GM12872 (cell line): ENCODE measurements around the gene TPP1.

ENCODE experiments used
- TF ChIP-seq, protein P1 (sequence below): IDR thresholded peaks from 3 replicates; pipeline ENCODE4 v1.5.1; 2011; ENCODE audit warnings: low read depth, mild to moderate bottlenecking, low read length, moderate library complexity; ENCODE audit not compliant: insufficient read depth

The TPP1 gene

DNA sequence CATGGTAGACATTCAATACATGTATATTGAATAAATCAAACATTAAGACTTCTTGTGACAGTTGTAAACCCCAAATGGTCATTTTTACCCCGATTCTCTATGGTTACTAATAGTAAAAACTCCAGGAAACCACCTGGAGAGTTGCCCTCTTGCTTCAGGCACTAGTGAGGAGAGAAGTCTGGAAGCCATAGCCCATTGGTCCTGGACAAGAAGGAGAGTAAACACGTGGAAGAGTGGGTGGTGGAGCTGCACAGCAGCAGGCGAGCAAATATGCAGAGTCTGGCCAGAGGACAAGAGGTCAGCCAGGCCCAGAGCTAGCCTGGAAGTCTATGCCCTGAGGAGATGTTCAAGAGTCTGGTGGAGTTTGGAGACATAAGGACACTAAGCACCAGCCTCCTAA, 18.6 kb upstream of the TPP1 start:
- TF ChIP-seq, protein P1, sequence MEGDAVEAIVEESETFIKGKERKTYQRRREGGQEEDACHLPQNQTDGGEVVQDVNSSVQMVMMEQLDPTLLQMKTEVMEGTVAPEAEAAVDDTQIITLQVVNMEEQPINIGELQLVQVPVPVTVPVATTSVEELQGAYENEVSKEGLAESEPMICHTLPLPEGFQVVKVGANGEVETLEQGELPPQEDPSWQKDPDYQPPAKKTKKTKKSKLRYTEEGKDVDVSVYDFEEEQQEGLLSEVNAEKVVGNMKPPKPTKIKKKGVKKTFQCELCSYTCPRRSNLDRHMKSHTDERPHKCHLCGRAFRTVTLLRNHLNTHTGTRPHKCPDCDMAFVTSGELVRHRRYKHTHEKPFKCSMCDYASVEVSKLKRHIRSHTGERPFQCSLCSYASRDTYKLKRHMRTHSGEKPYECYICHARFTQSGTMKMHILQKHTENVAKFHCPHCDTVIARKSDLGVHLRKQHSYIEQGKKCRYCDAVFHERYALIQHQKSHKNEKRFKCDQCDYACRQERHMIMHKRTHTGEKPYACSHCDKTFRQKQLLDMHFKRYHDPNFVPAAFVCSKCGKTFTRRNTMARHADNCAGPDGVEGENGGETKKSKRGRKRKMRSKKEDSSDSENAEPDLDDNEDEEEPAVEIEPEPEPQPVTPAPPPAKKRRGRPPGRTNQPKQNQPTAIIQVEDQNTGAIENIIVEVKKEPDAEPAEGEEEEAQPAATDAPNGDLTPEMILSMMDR, result no peak

DNA sequence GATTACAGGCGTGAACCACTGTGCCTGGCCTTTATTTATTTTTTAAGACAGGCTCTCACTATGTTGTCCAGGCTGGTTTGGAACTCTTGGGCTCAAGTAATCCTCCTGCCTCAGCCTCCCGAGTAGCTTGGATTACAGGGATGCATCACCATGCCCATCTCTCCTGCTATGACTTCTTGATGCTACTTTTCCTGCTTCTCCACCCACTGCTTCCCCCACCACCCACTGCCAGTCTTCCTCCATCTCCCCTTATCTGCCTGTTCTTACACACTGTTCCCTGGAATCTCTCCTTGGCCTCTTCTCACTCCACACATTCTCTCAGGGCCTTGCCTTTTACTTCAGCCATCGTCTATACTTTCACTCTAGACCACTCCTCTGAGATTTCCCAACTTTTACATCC, 17.3 kb upstream of the TPP1 start:
- TF ChIP-seq, protein P1, result no peak

DNA sequence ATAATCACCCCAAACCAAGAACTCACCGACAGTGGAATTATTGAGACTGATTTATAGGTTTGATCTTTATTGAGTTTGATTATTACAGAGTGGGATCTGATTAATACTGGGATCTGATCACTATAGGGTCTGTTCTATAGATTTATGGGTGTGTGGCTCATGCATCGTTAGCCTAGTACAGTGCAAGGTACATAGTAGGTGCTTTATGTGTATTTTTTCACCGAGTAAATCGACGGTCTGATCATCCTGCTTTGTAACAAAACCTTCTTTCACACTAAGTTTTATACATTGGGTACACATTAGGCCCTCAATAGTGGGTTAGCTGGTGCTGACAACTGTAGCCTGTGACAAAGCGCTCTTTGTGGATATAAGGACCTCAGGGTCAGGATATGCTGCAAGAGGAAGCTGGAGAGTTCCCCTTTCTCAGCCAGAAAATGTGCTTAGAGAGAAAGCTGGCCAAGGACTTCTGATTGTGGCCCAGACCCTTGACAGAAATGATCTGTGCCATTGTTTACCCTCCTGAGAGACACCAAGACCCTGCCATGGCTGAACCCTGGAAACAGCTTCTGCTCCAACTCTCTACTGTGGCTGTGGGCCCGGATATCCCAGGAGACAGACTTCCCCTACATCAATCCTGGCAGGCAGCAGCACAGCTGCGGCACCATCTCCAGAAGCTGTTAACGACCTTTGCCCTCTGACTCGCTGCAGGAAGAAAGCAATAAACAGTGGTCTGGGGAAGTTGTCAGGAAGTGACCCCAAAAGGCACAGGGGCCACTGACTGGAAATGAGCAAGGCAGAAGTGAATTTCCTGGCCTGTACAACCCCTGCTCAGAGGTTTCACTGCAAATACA, 16.1 kb upstream of the TPP1 start:
- TF ChIP-seq, protein P1, result no peak

DNA sequence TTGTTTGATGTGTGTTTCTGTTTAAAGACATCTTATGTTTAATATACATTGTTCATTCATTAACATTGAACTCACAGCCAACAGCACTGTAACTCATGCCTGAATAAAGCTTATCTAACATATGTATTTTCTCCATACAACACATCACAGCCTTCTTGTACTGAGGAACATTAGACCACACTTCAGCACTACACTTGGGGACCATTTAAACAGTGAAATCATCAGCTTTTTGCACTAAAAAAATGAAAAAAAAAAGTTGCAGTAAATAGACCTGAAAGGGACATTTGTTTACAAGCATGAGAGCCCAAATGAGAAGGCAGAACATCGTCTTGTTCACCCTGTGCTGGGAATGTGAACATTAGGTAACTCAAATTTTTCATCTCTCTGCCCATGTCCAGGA, 15.3 kb upstream of the TPP1 start:
- TF ChIP-seq, protein P1, result no peak

DNA sequence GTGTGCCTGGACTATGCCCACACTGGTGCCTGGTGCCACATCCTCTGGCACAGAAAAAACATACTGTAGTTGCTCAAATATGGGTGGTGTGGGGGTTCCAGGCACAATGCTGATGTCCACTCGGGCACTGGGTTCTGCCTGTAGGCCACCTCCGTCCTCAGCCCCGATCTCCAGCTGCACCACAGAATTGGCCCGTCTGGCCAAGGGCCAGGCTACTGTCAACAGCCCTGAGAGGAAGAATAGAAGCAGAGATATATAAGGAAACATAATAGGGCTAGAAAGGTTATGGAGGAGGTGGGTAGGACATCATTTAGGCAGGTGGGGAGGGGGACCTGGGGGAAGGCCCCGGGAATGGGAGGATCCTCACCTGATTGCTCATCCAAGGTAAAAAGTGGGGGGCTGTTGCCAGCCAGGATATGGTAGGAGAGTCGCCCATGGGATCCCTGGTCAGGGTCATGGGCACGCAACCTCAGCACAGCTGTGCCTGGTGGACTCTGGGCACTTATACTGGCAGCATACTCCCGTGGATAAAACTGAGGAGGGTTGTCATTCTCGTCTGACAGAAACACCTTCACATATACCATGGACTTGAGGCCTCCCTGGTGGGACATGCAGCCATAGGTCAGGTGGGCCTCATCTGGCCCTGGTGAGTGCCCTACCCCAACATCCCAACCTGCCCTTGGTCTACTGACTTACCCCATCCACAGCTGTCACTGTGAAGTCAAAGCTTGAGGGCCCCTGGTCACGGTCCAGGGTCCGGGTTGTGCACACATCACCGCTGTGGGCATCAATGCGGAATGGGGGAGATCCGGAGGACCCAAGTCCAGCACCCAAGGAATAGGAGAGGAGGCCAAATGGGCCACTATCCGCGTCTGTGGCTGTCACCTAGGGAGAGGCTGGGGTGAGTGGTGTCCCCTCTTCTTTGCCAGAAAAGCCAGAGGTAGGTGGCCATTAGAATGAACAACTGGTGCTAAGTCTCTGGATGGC, 14.5 kb upstream of the TPP1 start:
- TF ChIP-seq, protein P1, result no peak

DNA sequence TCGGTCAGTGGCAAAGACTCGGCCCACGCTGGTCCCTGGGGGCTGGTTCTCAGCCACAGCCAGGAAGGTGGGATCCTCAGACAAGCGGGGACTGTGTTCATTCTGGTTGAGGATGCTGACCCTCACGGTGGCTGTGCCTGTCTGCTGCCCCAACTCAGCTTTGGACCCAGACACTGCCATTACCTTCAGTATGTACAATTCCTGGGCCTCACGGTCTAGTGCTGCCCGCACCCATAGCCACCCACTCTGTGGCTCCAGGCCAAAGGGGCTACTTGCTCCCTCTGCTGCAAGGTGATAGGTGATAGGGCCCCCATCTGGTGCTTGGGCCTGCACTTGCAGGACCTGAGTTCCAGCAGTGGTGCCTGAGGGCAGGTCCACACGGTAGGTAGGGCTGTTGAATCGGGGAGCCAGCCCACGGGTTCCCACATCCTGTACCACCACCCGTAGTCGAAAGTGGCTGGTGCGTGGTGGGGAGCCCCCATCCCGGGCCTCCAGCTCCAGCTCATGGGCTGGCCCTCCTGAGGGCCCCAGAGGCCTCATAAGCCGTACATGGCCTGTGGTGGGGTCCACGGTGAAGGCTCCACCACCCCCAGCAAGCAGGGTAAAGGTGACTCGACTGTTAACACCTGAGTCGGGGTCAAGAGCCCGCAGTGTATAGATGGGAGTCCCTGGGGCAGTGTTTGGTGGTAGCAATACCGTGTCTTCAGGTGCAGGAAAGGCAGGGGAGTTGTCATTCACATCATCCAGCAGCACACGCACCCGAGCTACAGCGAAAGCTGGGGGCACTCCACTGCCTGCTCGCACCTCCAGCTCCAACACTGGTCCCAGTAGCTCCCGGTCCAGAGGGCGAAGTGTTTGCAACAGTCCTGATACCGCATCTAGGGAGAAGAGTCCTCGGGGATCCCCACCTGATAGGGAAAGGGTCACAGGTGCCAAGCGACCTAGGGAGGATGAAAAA, 13.2 kb upstream of the TPP1 start:
- TF ChIP-seq, protein P1, result no peak
